ENCODE measurements around the gene IBTK. TPM values are rescaled to one million over a fixed set of nuclear protein-coding genes. Genes with fewer than 3 reads are reported as not detected.

The IBTK gene
- total RNA-seq, 4 donors from 2014 or later, result 29.1 to 50.7 (median 34.2) TPM

- no peak for TF ChIP-seq CTCF (IDR thresholded peaks at IDR 0.05; ENCODE audit: low read depth)
These were observed 17.3 kb upstream of the IBTK start for GRCh38 chr6:82264824-82265223.

GRCh38 chr6:82264321-82264720 lies 16.8 kb upstream of the IBTK start:
- TF ChIP-seq CTCF (IDR thresholded peaks at IDR 0.05; ENCODE audit: low read depth), result no peak

GRCh38 chr6:82263916-82264315 lies 16.4 kb upstream of the IBTK start:
- no peak for TF ChIP-seq CTCF (IDR thresholded peaks at IDR 0.05; ENCODE audit: low read depth)

GRCh38 chr6:82260997-82261732 lies 13.6 kb upstream of the IBTK start:
- TF ChIP-seq CTCF (IDR thresholded peaks at IDR 0.05; ENCODE audit: low read depth), result no peak

- no peak for TF ChIP-seq CTCF (IDR thresholded peaks at IDR 0.05; ENCODE audit: low read depth)
These were observed 11.8 kb upstream of the IBTK start for GRCh38 chr6:82259389-82259788.

- no peak for TF ChIP-seq CTCF (IDR thresholded peaks at IDR 0.05; ENCODE audit: low read depth)
These were observed 9.7 kb upstream of the IBTK start for GRCh38 chr6:82257088-82257774.

GRCh38 chr6:82251942-82252341 lies 4.4 kb upstream of the IBTK start:
- no peak for TF ChIP-seq CTCF (IDR thresholded peaks at IDR 0.05; ENCODE audit: low read depth)
